Endodermal cell (in vitro differentiated cells): ENCODE measurements around the gene RBBP7. TPM values are rescaled to one million over a fixed set of nuclear protein-coding genes. Genes with fewer than 3 reads are reported as not detected.

ENCODE experiments used
- DNase-seq: peaks from one replicate; pipeline ENCODE4 v3.0.0-alpha.2; 2017
- H3K27ac ChIP-seq: 2 replicates; pipeline ENCODE4 v1.5.1; 2013; ENCODE audit warnings: mild to moderate bottlenecking, low read depth, low read length, moderate library complexity
- H3K27me3 ChIP-seq: 2 replicates; pipeline ENCODE4 v1.6.1; 2013; ENCODE audit warnings: mild to moderate bottlenecking, low read length, moderate library complexity; ENCODE audit not compliant: insufficient read depth, control insufficient read depth, poor library complexity, severe bottlenecking
- H3K36me3 ChIP-seq: 2 replicates; pipeline ENCODE4 v1.7.0; 2013; ENCODE audit warnings: mild to moderate bottlenecking, low read length, moderate library complexity; ENCODE audit not compliant: control insufficient read depth, insufficient read depth
- H3K4me1 ChIP-seq: one replicate; pipeline ENCODE4 v1.7.0; 2013; ENCODE audit warnings: low read length; ENCODE audit not compliant: control insufficient read depth, insufficient read depth
- H3K4me3 ChIP-seq: 2 replicates; pipeline ENCODE4 v1.5.1; 2013; ENCODE audit warnings: mild to moderate bottlenecking, low read length, moderate library complexity
- H3K9ac ChIP-seq: 2 replicates; pipeline ENCODE4 v1.6.1; 2013; ENCODE audit warnings: mild to moderate bottlenecking, low read length, moderate library complexity; ENCODE audit not compliant: poor library complexity, severe bottlenecking; ENCODE audit errors: extremely low read depth
- H3K9me3 ChIP-seq: 2 replicates; pipeline ENCODE4 v1.6.1; 2013; ENCODE audit warnings: mild to moderate bottlenecking, low read length, moderate library complexity; ENCODE audit not compliant: control insufficient read depth
- H3K27ac Mint-ChIP-seq: 2 replicates; pipeline ENCODE4 v1.8.0; 2020; ENCODE audit warnings: mixed read lengths
- H3K27me3 Mint-ChIP-seq: 2 replicates; pipeline ENCODE4 v1.8.0; 2021; ENCODE audit warnings: mild to moderate bottlenecking, mixed read lengths; ENCODE audit not compliant: insufficient read depth
- H3K36me3 Mint-ChIP-seq: 2 replicates; pipeline ENCODE4 v1.8.0; 2020; ENCODE audit warnings: low read depth, mixed read lengths
- H3K4me1 Mint-ChIP-seq: 2 replicates; pipeline ENCODE4 v1.8.0; 2020; ENCODE audit warnings: mixed read lengths
- H3K4me3 Mint-ChIP-seq: 2 replicates; pipeline ENCODE4 v1.8.0; 2020; ENCODE audit warnings: mild to moderate bottlenecking, moderate library complexity, mixed read lengths
- H3K9me3 Mint-ChIP-seq: 2 replicates; pipeline ENCODE4 v1.8.0; 2020; ENCODE audit warnings: mild to moderate bottlenecking, mixed read lengths
- WGBS, 2 experiments: methylation state at CpG; one replicate each; pipeline versions ENCODE4 v1.1.5 to v1.1.7; 2013; ENCODE audit warnings: missing lambda C conversion rate in 2 of 2, mixed read lengths in 1 of 2; ENCODE audit not compliant: insufficient coverage in 1 of 2, insufficient read length in 1 of 2; 5-methylcytosine and 5-hydroxymethylcytosine counted together
- total RNA-seq, 2 donors: library from RNA; stranded (reverse); fragmentation: NEBNext Ultra II Directional in 1 of 2; extraction: Animal tissue kit (Norgen Biotek cat#: 25700) in 1 of 2; gene quantifications; 2 replicates in 1 of 2; 3 replicates in 1 of 2; pipeline ENCODE4 v1.2.1, GENCODE V29; 2021
- TF ChIP-seq, protein P1 (sequence below): fragments of 200-600 bp; sonication (generic); conservative IDR thresholded peaks from 2 replicates; pipeline ENCODE4 v1.5.0; 2021; ENCODE audit warnings: antibody characterized with exemption, mild to moderate bottlenecking

Gene RBBP7
- total RNA-seq, 2 donors from 2014 or later: 135 to 239 TPM

DNA sequence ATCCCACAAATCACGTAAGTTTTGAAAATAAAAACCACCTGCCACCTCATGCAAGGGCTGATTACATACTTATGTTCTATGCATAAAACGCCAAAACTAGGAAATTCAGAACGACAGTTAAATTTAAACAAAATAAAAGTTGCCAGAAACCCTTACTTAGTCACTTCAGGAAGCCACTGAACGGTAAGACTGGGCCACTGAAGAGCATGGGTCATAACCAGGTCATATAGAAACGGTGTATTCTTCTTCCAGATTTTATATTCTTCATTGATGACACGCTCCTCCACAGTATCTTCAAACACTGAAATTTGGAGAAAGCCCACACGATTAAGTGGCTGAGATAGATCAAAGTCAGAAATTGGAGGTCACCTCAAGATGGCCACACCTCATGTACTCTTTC, 1.2 kb downstream of the RBBP7 start:
- no peaks in the 10 kb centered on the region for H3K9me3 Mint-ChIP-seq
- DNase-seq: no peak
- H3K36me3 Mint-ChIP-seq: peaks cover 42% of the 10 kb centered on the region
- H3K9ac ChIP-seq: peak overlapping the region; percentile 61
- H3K4me3 ChIP-seq: peak overlapping the region; percentile 88
- H3K4me1 Mint-ChIP-seq: peaks cover 41% of the 10 kb centered on the region
- H3K27me3 Mint-ChIP-seq: peaks cover 13% of the 10 kb centered on the region
- no peaks in the 10 kb centered on the region for H3K4me1 ChIP-seq
- no peaks in the 10 kb centered on the region for H3K9me3 ChIP-seq
- peak overlapping the region; percentile 89 for H3K27ac Mint-ChIP-seq
- TF ChIP-seq, protein P1, sequence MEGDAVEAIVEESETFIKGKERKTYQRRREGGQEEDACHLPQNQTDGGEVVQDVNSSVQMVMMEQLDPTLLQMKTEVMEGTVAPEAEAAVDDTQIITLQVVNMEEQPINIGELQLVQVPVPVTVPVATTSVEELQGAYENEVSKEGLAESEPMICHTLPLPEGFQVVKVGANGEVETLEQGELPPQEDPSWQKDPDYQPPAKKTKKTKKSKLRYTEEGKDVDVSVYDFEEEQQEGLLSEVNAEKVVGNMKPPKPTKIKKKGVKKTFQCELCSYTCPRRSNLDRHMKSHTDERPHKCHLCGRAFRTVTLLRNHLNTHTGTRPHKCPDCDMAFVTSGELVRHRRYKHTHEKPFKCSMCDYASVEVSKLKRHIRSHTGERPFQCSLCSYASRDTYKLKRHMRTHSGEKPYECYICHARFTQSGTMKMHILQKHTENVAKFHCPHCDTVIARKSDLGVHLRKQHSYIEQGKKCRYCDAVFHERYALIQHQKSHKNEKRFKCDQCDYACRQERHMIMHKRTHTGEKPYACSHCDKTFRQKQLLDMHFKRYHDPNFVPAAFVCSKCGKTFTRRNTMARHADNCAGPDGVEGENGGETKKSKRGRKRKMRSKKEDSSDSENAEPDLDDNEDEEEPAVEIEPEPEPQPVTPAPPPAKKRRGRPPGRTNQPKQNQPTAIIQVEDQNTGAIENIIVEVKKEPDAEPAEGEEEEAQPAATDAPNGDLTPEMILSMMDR: no peak
- 27% methylated on average over 7 of the region's 7 CpGs; no CpG with 5 or more reads in 1 of the 2 experiments for WGBS, 2 experiments
- no peaks in the 10 kb centered on the region for H3K27me3 ChIP-seq
- H3K27ac ChIP-seq: no peak overlapping the region
- peaks cover 15% of the 10 kb centered on the region for H3K36me3 ChIP-seq
- H3K4me3 Mint-ChIP-seq: peak overlapping the region; percentile 96

DNA sequence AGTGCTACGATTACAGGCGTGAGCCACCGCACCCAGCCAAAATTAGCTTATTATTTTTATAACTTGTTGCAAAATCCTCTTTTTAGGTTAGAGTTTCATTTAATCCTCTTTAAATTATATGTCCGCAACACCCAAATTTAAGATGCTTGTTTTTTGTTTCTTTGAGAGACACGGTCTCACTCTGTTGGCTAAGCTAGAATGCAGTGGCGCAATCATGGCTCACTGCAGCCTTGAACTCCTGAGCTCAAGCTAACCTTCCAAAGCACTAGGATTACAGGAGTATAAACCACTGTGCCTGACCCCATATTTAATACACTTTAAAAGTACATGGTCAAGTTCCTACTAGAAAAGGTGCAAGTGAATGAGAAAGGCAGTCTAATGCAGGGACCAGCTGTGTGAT, 2.2 kb downstream of the RBBP7 start:
- no peaks in the 10 kb centered on the region for H3K4me1 ChIP-seq
- no peak overlapping the region for H3K27ac ChIP-seq
- Mint-ChIP-seq H3K36me3 (peaks cover 51% of the 10 kb centered on the region), H3K4me3 (peak overlapping the region; percentile 96), H3K27ac (no peak overlapping the region), H3K9me3 (no peaks in the 10 kb centered on the region), H3K27me3 (peaks cover 9% of the 10 kb centered on the region), H3K4me1 (peaks cover 37% of the 10 kb centered on the region)
- WGBS, 2 experiments: 98% methylated on average over 4 of the region's 6 CpGs; no CpG with 5 or more reads in 1 of the 2 experiments
- no peak overlapping the region for H3K9ac ChIP-seq
- no peaks in the 10 kb centered on the region for H3K9me3 ChIP-seq
- no peaks in the 10 kb centered on the region for H3K27me3 ChIP-seq
- H3K36me3 ChIP-seq: peaks cover 18% of the 10 kb centered on the region
- H3K4me3 ChIP-seq: peak overlapping the region; percentile 88
- no peak for DNase-seq
- TF ChIP-seq, protein P1: no peak

DNA sequence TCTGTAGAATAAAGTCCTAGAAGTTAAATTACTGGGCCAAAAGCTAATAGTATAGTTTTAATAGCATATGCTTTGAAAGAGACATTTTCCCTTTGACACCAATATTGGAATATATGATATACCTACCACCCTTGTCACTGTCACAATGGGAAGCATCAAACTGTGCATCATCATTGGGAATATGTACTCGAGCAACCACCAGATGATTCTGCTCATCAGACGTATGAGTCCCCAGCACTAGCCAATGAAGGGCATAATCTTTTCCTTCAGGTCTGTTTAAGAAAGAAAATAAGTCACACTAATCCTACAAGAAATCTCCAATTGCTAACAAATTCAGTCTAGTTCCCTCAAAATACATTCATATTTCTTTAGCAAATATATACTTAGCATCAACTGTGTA, 7.3 kb downstream of the RBBP7 start:
- H3K4me1 ChIP-seq: no peaks in the 10 kb centered on the region
- Mint-ChIP-seq H3K4me3 (no peak overlapping the region), H3K9me3 (peaks cover under 1% of the 10 kb centered on the region), H3K27me3 (no peaks in the 10 kb centered on the region), H3K4me1 (peaks cover 5% of the 10 kb centered on the region), H3K27ac (no peak overlapping the region), H3K36me3 (peaks cover 81% of the 10 kb centered on the region)
- TF ChIP-seq, protein P1: no peak
- no peak overlapping the region for H3K9ac ChIP-seq
- no peak for DNase-seq
- H3K27me3 ChIP-seq: no peaks in the 10 kb centered on the region
- H3K9me3 ChIP-seq: no peaks in the 10 kb centered on the region
- no peak overlapping the region for H3K4me3 ChIP-seq
- peaks cover 64% of the 10 kb centered on the region for H3K36me3 ChIP-seq
- WGBS, 2 experiments: 91 to 100% methylated on average over 1 to 2 of the region's 2 CpGs
- H3K27ac ChIP-seq: no peak overlapping the region
